GM18498 (cell line): ENCODE data around the gene EXOSC6.
"Not testable (repeated sequence)": the region's sequence is repeated elsewhere in the genome, so short reads cannot be mapped to it uniquely, and the experiment has no call there.

Source experiments
- ATAC-seq: cut with Tn5 transposase; IDR thresholded peaks from one replicate; pipeline ENCODE4 v1.9.1; 2021; ENCODE audit warnings: mild to moderate bottlenecking, moderate library complexity; ENCODE audit not compliant: unreplicated experiment

The EXOSC6 gene

DNA sequence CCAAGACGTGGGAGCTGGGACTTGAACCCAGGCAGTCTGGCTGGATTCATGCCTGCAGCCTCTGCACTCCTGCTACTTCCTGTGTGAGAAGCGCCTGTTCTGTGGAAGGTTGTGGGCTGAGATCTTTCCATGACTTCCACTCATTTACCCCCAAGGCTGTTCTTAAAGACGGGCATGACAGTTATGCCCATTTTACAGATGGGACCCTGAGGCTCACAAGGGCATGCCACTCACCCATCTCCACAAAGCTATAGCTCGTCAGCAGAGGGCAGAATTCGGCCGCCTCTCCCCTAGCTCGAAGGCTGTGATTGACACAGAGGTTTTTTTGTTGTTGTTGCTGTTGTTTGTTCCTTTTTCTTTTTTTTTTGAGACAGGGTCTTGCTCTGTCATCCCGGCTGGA, 51.7 kb downstream of the EXOSC6 start:
- ATAC-seq: not testable (repeated sequence)

DNA sequence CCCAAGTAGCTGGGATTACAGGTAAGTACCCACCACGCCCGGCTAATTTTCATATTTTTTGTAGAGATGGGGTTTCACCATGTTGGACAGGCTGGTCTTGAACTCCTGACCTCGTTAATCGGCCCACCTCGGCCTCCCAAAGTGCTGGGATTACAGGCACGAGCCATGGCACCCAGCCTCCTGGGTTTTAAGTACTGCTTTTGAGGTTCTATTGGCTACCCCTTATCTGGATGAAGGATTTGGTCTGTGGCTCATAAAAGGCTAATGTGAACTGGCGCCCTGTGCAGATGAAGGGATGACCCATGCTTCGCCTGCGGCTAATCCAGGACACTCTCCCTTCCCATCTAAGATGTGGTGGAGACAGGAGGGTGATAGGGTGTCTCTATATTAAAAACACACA, 52.6 kb downstream of the EXOSC6 start:
- not testable (repeated sequence) for ATAC-seq

DNA sequence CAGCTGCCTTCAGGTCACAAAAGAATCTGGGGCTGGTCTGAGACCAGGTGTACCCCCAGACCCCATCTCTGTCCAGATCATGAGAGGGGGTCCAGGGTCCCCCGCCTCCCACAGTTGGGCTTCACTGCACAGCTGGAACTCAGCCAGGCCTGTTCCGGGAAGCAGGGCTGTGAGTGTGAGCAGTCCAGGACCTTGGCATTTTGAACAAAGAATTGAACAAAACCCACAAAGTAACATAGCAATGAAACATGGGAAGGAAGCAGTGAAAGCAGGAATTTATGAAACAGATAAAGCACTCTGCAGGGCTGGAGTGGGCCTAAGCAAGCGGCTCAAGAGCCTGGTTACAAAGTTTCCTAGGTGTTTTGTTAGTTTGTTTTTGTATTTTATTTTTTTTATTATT, 53.1 kb downstream of the EXOSC6 start:
- not testable (repeated sequence) for ATAC-seq

GRCh38 chr16:70198230-70198629, 53.5 kb downstream of the EXOSC6 start:
- ATAC-seq: not testable (repeated sequence)

DNA sequence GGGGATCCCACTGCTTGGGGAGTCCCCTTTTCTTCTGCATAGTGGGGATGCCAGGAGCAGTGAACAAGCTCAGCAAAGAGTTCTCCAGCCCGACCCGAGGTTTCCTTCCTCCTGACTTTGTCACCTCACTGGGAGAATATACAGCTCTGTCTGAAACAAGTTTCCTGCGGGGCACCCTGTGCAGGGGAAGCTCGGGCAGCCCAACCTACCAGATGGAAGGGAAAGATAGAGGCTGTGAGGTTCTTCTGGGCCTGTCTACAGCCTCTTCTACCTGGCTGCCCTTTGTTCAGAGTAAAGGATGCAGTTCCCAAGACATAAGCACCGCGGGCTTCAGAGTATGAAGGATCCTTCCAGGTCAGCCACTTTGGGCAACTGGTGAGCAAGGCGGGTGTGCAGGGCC, 54.1 kb downstream of the EXOSC6 start:
- ATAC-seq: not testable (repeated sequence)
